ENCODE results near the gene ZNF408.

GRCh38 chr11:46692450-46692849, 8.4 kb upstream of the ZNF408 start:
- TF ChIP-seq CTCF (optimal IDR thresholded peaks at IDR 0.05 in 1 of 3, IDR thresholded peaks at IDR 0.05 in 1 of 3, conservative IDR thresholded peaks at IDR 0.05 in 1 of 3; ENCODE audit: extremely low read depth in 1 of 3, insufficient read depth in 2 of 3, low read length in 3 of 3) (no peak), EZH2 (IDR thresholded peaks at IDR 0.05; ENCODE audit: low read length) (no peak)

Measured in keratinocyte (primary cell).